Ishikawa (cell line): ENCODE measurements around the gene RABGAP1.

Experiments used
- CEBPB ChIP-seq: IDR thresholded peaks from 2 replicates; pipeline ENCODE4 v1.6.1; 2012
- CREB1 ChIP-seq: IDR thresholded peaks from 2 replicates; pipeline ENCODE4 v1.6.1; 2012; ENCODE audit warnings: low read depth
- EGR1 ChIP-seq: IDR thresholded peaks from 2 replicates; pipeline ENCODE4 v1.6.1; 2012
- EP300 ChIP-seq: IDR thresholded peaks from 2 replicates; pipeline ENCODE4 v1.6.1; 2012; ENCODE audit warnings: borderline replicate concordance
- FOXM1 ChIP-seq: IDR thresholded peaks from 2 replicates; pipeline ENCODE4 v1.6.1; 2012; ENCODE audit warnings: low read depth, borderline replicate concordance
- MAX ChIP-seq: IDR thresholded peaks from 2 replicates; pipeline ENCODE4 v1.6.1; 2012
- NFIC ChIP-seq: IDR thresholded peaks from 2 replicates; pipeline ENCODE4 v1.6.1; 2012
- RAD21 ChIP-seq: IDR thresholded peaks from 2 replicates; pipeline ENCODE4 v1.6.1; 2012; ENCODE audit warnings: low read depth
- TEAD4 ChIP-seq: IDR thresholded peaks from 2 replicates; pipeline ENCODE4 v1.6.1; 2012
- USF1 ChIP-seq: IDR thresholded peaks from 2 replicates; pipeline ENCODE4 v1.6.1; 2012
- YY1 ChIP-seq: IDR thresholded peaks from 2 replicates; pipeline ENCODE4 v1.6.1; 2012; ENCODE audit warnings: low read depth
- ZBTB7A ChIP-seq: IDR thresholded peaks from 2 replicates; pipeline ENCODE4 v1.6.1; 2012; ENCODE audit warnings: low read depth
- TF ChIP-seq, protein P1 (sequence below): IDR thresholded peaks from 2 replicates; pipeline ENCODE4 v1.6.1; 2012; ENCODE audit warnings: low read depth, mild to moderate bottlenecking

GRCh38 chr9:123109540-123110279 lies 168.9 kb downstream of the RABGAP1 start:
- TF ChIP-seq EP300 (no peak), EGR1 (no peak), YY1 (no peak), CREB1 (no peak), MAX (no peak), ZBTB7A (no peak), FOXM1 (no peak), TEAD4 (no peak), CEBPB (no peak), USF1 (no peak), RAD21 (no peak), NFIC (no peak)
- TF ChIP-seq, protein P1, sequence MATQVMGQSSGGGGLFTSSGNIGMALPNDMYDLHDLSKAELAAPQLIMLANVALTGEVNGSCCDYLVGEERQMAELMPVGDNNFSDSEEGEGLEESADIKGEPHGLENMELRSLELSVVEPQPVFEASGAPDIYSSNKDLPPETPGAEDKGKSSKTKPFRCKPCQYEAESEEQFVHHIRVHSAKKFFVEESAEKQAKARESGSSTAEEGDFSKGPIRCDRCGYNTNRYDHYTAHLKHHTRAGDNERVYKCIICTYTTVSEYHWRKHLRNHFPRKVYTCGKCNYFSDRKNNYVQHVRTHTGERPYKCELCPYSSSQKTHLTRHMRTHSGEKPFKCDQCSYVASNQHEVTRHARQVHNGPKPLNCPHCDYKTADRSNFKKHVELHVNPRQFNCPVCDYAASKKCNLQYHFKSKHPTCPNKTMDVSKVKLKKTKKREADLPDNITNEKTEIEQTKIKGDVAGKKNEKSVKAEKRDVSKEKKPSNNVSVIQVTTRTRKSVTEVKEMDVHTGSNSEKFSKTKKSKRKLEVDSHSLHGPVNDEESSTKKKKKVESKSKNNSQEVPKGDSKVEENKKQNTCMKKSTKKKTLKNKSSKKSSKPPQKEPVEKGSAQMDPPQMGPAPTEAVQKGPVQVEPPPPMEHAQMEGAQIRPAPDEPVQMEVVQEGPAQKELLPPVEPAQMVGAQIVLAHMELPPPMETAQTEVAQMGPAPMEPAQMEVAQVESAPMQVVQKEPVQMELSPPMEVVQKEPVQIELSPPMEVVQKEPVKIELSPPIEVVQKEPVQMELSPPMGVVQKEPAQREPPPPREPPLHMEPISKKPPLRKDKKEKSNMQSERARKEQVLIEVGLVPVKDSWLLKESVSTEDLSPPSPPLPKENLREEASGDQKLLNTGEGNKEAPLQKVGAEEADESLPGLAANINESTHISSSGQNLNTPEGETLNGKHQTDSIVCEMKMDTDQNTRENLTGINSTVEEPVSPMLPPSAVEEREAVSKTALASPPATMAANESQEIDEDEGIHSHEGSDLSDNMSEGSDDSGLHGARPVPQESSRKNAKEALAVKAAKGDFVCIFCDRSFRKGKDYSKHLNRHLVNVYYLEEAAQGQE, result no peak
